HEK293T (cell line): ENCODE measurements around the gene LAPTM4A.

Experiments used
- ARNT ChIP-seq: fragments of 450-650 bp; IDR thresholded peaks from 2 replicates; pipeline ENCODE4 v1.6.1; 2017; ENCODE audit warnings: mild to moderate bottlenecking
- BHLHE40 ChIP-seq: fragments of 450-650 bp; IDR thresholded peaks from 2 replicates; pipeline ENCODE4 v1.6.1; 2016; ENCODE audit warnings: mild to moderate bottlenecking, moderate library complexity, borderline replicate concordance
- CTBP1 ChIP-seq: fragments of 450-650 bp; IDR thresholded peaks from 2 replicates; pipeline ENCODE4 v1.6.1; 2016; ENCODE audit warnings: borderline replicate concordance
- FOXK2 ChIP-seq: fragments of 450-650 bp; IDR thresholded peaks from 2 replicates; pipeline ENCODE4 v1.6.1; 2016; ENCODE audit warnings: mild to moderate bottlenecking
- FOXM1 ChIP-seq: fragments of 450-650 bp; IDR thresholded peaks from 2 replicates; pipeline ENCODE4 v1.6.1; 2017; ENCODE audit warnings: mild to moderate bottlenecking, borderline replicate concordance
- HDGF ChIP-seq: fragments of 450-650 bp; IDR thresholded peaks from 2 replicates; pipeline ENCODE4 v1.6.1; 2017; ENCODE audit warnings: antibody characterized with exemption, borderline replicate concordance
- LEF1 ChIP-seq: fragments of 450-650 bp; IDR thresholded peaks from 2 replicates; pipeline ENCODE4 v1.6.1; 2017; ENCODE audit warnings: mild to moderate bottlenecking, borderline replicate concordance
- SP1 ChIP-seq: fragments of 450-650 bp; IDR thresholded peaks from 2 replicates; pipeline ENCODE4 v1.6.1; 2017
- SUZ12 ChIP-seq: fragments of 450-650 bp; IDR thresholded peaks from 2 replicates; pipeline ENCODE4 v1.6.1; 2016; ENCODE audit warnings: mild to moderate bottlenecking
- TF ChIP-seq, protein P1 (sequence below): fragments of 450-650 bp; IDR thresholded peaks from 2 replicates; pipeline ENCODE4 v1.6.1; 2016

- no peak for TF ChIP-seq FOXK2
- no peak for TF ChIP-seq SP1
- TF ChIP-seq FOXM1, result no peak
- TF ChIP-seq BHLHE40, result no peak
- no peak for TF ChIP-seq ARNT
- TF ChIP-seq SUZ12, result no peak
- TF ChIP-seq, protein P1, sequence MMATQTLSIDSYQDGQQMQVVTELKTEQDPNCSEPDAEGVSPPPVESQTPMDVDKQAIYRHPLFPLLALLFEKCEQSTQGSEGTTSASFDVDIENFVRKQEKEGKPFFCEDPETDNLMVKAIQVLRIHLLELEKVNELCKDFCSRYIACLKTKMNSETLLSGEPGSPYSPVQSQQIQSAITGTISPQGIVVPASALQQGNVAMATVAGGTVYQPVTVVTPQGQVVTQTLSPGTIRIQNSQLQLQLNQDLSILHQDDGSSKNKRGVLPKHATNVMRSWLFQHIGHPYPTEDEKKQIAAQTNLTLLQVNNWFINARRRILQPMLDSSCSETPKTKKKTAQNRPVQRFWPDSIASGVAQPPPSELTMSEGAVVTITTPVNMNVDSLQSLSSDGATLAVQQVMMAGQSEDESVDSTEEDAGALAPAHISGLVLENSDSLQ, result no peak
- no peak for TF ChIP-seq CTBP1
- TF ChIP-seq HDGF, result no peak
- TF ChIP-seq LEF1, result no peak
Measured at GRCh38 chr2:20094955-20095354, 43.5 kb upstream of the LAPTM4A start.
